Non-pigmented ciliary epithelial cell (primary cell): Measurements from ENCODE around the gene OR2AG2.

ENCODE experiments used
- DNase-seq: peaks from one replicate; pipeline ENCODE4 v3.0.0-alpha.2; 2010; ENCODE audit warnings: low read depth

Gene OR2AG2

GRCh38 chr11:6738590-6738989, 33.2 kb downstream of the OR2AG2 start:
- no peak for DNase-seq

GRCh38 chr11:6737872-6738466, 33.8 kb downstream of the OR2AG2 start:
- no peak for DNase-seq

GRCh38 chr11:6736495-6737121, 35.2 kb downstream of the OR2AG2 start:
- no peak for DNase-seq

- peak; percentile 6 for DNase-seq
Observed at GRCh38 chr11:6735306-6735705, 36.5 kb downstream of the OR2AG2 start.

- DNase-seq: no peak
Observed at GRCh38 chr11:6734616-6735015, 37.2 kb downstream of the OR2AG2 start.

- no peak for DNase-seq
Observed at GRCh38 chr11:6733326-6734275, 38.2 kb downstream of the OR2AG2 start.

- DNase-seq: no peak
Observed at GRCh38 chr11:6727971-6728760, 43.6 kb downstream of the OR2AG2 start.

GRCh38 chr11:6725386-6725896, 46.3 kb downstream of the OR2AG2 start:
- no peak for DNase-seq

GRCh38 chr11:6724013-6724412, 47.8 kb downstream of the OR2AG2 start:
- DNase-seq: no peak

- no peak for DNase-seq
Observed at GRCh38 chr11:6721343-6721742, 50.4 kb downstream of the OR2AG2 start.

GRCh38 chr11:6719576-6719975, 52.2 kb downstream of the OR2AG2 start:
- DNase-seq: no peak

GRCh38 chr11:6717426-6717825, 54.4 kb downstream of the OR2AG2 start:
- DNase-seq: no peak
